Hepatic stellate cell (primary cell): ENCODE data around the gene CPE.
"Not testable (repeated sequence)": the region's sequence is repeated elsewhere in the genome, so short reads cannot be mapped to it uniquely, and the experiment has no call there.

Experiments
- DNase-seq: peaks from one replicate; pipeline ENCODE4 v3.0.0; 2011; ENCODE audit warnings: low spot score

Gene CPE

DNA sequence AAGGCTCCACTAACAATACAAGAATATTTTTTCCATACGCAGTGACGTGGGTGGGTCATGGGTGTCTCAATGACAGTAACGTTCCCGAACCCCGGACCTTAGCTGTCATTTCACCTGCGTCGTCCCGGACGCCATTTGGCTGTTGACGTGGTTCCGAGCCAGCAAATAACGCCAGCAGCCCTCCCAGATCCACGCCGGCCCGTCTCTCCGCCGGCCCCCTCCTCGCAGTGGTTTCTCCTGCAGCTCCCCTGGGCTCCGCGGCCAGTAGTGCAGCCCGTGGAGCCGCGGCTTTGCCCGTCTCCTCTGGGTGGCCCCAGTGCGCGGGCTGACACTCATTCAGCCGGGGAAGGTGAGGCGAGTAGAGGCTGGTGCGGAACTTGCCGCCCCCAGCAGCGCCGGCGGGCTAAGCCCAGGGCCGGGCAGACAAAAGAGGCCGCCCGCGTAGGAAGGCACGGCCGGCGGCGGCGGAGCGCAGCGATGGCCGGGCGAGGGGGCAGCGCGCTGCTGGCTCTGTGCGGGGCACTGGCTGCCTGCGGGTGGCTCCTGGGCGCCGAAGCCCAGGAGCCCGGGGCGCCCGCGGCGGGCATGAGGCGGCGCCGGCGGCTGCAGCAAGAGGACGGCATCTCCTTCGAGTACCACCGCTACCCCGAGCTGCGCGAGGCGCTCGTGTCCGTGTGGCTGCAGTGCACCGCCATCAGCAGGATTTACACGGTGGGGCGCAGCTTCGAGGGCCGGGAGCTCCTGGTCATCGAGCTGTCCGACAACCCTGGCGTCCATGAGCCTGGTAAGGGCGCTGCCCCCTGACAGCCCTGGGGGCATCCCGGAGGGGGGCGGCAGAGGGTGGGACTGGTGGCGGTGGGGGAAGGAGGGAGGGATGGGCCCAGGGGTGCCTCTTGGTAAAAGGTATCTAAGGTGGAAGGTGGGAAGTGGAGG is at the start of gene CPE:
CPE (plus strand) TSS at position 264 of the 933 bp plus-strand sequence; CDS start at position 478, 214 bp downstream.
- peak; percentile 85 for DNase-seq

DNA sequence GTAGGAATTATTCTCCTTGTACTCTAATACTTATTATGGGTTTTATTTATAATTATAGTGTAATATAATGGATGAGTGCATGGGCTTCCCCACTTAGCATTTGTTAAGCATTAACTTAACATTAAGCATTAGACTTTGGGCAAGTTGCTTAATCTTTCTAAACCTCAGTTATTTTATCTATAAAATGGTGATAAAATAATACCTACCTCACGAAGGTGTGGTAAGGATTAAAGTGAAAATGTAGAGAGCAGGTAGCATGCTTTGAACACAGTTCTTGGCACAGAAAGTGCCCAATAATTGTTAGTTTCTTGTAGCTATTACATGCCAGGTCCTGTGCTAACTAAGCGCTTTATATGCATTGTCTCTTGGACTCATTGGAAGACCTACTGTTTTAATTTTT is 48.7 kb upstream of the CPE start:
- DNase-seq = no peak

DNA sequence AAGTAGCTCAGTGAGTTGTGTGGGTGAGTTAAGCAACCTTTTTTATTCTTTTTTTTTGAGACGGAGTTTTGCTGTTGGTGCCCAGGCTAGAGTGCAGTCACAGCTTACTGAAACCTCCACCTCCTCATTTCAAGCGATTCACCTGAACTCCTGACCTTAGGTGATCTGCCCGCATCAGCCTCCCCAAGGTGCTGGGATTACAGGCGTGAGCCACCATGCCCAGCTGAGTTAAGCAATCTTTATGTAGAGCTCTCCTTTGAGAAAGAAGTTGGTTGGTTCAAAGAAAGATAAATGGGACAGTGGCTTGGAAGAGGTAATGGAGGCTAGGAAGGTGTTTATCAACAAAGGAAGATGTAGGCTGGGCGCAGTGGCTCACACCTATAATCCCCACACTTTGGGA is 48.1 kb upstream of the CPE start:
- DNase-seq = no peak

DNA sequence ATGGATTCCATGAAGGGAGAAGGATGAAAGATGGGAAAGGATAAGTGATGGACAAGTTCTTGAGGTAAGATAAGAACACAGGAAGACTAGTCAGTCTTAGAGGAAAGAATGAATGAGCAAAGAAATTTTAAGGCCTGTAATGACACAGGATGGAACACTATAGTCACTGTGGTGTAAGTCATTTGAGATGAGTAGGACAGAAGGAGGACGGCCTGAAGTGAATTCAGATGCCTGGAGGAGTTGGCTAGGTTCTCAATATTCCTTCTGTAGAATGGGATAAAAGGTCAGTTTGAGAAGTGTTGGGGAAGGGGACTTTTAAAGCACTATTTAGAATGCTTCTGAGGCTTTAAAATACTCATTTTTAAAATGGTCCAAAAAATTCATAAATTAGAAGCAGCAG is 47.4 kb upstream of the CPE start:
- no peak for DNase-seq

DNA sequence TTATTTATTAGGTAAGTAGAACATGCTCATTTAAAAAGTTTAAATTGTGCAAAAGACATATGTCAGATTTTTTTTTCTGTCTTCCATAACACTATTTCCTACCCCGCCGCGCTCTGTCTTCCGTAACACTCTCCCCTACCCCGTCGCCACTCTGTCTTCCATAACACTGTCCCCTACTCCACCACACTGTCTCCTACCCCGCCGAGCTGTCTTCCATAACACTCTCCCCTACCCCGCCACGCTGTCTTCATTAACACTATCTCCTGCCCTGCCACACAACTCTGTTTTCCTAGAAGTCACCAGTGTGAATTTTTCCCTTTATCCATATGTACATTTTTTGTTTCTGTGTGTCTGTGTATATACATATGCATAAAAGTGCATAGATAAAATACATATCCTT is 47.0 kb upstream of the CPE start:
- DNase-seq = no peak

DNA sequence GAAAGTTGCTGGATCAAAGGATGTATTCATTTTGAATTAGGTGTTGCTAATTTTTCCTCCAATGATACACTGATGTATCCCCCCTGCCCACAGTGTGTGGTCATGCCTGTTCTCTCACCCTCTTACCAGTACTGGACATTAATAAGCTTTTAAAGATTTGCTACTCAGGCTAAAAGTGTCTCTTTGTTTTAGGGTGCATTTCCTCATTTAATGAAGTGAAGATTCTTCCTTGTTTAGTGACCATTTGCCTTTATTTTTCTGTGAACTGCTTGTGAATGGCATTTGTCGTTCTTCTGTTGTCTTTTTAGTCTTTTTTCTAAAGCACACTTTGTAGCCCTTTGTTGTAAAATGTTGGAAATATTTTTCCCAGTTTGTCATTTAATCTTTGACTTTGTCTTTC is 46.3 kb upstream of the CPE start:
- DNase-seq = no peak

DNA sequence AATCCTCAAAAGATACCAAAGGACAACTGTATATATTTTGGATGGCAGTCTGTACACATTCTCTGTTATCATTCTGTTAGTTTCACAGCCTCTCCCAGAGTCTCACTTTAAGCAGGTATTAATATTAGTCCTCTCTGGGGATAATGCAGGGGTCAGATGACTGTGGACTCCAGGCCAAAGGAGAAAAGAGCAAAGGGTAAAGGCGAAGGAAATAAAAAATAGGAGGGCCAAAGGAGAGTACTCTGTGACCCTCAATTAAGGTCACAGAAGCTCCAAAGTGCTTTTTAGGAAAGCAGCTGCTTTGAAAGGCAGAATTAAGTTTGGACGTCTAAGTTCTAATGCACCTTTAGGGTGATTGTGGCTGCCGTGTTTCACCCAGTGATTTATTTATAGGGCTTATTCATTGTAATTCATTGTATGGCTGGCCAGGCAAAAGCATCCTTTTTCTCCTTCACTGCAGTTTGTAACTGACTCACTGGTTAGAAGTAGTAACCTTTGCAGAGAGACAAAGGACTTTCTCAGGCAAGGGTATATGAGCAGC is 43.6 kb upstream of the CPE start:
- DNase-seq = no peak

DNA sequence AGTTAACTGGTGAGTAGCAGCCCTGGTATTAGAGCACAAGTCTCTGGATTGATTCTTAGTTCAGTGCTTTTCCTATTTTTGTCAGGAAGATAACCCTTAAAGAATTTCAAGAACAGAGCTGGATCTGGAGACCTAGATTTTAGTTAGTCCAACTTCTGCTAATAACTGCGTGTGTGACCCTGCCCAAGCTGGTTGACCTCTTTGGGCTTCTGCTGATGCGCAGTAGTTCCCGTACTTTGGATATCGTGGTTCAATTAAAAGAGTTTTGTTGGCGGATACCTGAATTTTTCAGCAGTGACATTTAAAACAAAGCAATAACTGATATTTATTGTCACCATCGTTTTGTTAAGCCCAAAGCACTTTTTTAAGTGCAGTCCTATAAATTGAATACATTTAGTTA is 42.1 kb upstream of the CPE start:
- no peak for DNase-seq

DNA sequence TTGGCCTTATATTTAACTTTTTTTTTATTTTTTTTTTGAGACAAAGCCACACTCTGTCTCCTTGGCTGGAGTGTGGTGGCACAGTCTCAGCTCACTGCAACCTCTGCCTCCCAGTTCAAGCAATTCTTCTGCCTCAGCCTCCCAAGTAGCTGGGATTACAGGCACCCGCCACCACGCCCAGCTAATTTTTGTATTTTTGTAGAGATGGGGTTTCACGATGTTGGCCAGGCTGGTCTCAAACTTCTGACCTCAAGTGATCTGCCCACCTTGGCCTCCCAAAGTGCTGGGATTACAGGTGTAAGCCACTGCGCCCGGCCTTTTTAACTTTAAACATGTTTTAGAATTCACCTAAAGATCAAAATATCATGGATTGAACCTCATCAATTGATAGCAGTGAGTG is 36.5 kb upstream of the CPE start:
- not testable (repeated sequence) for DNase-seq

DNA sequence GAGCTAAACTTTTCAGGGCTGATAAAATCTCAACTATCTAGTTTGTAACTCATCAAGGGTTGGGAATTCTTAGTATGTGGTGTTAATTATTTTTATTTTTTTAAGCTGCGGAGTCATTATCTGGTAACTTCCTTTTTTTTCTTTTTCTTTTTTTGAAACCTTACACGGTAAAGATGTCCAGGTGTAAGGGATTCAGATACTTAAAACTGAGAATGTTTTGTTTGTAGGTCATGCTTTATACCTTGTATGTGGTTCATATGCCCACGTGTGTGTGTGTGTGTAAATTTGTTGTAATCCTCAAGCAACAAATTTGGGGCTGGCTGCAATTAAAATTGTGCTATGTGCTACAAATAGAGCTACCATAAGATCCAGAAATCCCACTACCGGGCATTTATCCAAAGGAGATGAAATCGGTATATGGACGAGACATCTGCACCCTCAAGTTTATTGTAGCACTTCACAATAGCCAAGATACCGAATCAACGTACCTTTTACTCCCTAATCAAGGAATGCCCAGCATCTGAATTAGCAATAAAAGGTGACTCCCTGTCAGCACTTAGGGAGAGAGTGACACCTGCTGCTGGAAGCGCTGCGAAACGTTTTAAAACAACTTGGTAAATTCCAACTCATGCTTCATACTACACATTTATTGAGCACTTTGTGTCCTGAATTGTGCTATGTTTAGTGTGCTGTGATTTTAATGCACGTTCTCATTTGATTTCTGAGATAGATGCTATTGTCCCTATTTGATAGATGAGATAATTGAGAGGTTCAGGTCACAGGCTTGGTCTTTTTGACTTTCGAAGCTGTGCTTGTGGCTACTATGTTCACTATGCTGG is 35.2 kb upstream of the CPE start:
- no peak for DNase-seq

DNA sequence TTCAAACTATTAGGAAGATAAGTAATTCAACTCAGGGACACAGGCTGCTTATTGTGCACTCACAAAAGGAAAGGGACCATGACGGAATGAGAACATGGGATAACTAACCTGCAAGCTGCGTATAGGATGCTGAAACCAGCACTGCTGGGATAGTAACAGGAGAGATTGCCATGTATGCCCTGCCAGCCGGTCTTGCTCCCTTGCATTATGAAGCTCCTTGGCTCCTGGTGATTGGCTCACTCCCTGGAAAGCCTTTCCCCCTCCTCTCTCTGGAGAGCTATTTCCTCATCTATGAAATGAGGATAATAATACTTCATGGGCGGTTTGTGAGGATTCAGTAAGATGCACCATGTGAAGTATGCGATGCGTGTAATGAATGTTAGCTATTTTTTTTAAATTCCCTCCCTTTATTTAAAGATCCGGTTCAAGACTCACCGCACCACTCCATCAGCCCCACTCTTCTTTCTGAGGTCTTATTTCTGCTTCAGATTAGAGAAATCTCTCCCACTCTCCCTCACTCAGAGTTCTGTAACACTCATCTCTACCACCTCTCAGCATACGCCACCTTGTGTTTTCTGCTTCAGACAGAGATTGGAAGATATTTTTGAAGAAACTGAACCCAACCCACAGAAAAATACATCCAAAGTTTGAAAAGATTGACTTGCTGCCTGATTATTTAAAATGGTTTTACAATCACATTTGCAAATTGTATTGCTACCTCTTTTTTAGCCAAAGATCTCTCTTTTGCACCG is 33.0 kb upstream of the CPE start:
- DNase-seq = no peak

DNA sequence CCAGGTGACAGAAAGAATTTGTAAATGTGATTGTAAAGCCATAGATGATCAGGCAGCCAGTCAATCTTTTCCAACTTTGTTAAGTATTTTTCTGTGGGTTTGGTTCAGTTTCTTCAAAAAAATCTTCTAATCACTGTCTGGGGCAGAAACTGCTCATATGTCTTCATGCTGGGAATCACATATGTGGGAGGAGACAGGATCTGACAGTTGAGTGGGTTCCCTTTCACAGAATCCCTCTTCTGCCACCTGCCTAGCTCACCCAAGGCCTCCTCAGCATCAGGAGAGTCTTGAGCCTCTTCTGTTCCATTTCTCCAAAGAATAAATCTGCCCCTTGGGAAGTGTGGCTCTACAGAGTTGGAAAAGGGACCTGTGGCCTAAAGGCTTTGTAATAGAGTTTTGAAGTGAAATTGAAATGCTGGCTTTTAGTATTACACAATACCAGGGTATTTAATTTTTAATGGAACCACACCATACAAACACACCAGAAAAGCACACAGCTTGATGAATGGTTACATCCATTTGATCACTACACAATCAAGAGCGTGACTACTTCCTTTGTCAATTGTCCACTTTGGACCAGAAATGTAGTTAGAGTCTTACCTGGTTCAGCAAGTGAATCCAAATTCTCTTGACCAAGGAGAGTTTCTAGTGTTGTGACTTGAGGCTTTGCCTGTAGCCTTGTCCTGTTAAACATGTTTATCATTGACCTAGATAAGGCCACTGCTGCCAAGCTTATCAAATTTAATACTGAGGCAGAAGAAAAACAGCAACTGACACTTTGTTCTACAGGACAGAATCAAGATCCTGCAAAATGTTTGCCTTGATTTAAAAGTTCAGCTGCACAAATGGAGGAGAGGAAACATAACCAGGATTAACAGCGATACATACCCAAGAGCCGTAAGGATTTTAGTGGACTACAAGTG is 30.9 kb upstream of the CPE start:
- DNase-seq = no peak

DNA sequence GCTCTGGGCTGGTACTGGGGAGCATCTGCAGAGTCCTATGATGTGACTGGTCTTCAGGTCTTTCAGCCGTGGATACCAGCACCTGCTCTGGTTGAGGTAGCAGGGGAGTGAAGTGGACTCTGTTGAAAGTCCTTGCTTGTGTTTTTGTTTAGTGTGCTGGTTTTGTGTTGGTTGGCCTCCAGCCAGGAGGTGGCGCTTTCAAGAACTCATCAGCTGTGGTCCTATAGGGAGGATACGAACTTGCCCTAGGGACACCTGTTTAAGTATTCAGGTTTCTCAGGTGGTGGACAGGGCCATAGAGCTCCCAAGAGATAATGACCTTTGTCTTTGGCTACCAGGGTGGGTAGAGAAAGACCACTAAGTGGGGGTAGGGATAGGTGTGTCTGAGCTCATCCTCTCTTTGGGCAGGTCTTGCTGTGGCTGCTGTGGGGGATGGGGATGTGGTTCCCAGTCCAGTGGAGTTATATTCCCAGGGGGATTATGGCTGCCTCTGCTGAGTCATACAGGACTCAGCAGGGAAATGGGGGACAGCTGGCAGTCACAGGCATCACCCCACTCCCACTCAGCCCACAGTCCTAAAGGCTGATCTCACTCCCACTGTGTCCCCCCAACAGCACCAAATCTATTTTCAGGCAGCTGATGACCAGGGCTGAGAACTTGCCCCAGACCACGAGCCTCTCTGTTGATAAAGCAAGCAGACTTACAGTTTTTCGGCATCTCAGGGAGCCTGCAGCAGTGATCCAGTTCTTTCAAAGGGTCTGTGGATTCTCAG is 27.3 kb upstream of the CPE start:
- no peak for DNase-seq

DNA sequence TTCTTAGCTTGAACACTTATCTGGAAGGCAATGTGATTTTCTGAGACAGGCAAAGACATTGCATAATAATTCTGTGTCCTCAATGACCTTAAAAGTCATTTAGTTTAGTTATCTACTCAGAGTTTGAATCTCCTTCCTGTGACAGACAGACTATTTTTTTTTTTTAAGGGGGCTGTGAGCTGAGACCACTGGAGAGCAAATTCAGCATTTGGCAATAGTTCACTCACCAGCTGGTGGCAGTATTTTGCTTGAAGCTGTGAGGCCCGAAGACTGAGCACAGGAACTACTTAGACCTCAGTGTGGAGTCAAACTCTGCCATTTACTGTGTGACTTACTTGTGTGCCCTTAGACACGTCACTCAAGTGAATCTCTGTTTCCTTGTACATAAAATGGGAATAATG is 22.9 kb upstream of the CPE start:
- DNase-seq = peak; percentile 4

DNA sequence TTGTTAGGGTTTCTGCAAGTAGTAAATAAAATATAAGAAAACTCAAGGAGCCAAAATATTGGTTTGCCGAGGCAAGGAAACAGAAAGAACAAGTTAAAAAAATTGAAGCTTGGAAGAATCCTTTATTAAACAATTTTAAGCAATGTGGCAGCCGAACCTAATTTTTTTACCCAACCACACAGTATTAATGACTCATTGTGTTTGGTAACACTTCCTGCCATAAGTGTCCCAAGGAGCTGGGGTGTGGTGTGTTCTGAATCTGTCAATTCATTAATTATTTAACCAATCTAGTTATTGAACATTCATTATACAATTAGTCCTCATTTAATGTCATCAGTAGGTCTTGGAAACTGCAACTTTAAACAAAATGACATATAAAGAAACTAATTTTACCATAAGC is 19.3 kb upstream of the CPE start:
- DNase-seq = no peak

DNA sequence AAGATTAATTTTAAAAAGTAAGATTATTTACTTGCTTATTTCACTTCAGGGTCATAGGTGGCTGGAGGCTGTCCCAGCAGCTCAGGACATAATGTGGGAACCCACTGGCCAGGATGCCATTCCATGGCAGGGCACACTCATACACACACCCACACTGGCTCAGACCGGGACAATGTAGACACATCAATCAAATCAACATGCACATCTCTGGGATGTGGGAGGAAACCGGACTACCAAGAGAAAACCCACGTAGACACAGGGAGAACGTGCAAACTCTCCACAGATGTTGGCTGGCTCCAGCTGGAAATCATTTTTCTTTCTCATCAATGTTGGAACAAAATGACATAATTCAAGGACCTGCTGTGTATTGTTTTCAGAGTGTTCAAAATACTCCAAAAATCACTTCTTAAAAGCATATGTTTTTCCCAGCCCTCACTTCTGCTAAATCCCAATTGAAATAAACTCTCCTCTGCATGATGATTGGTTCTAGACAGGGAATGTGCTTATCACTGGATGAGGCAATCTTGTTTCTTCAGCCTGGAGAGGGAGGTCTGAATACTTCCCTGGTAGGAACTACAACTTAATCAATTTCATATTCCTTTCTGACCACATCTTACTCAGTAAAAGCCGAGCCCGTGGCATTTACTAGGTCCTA is 18.6 kb upstream of the CPE start:
- DNase-seq = no peak

DNA sequence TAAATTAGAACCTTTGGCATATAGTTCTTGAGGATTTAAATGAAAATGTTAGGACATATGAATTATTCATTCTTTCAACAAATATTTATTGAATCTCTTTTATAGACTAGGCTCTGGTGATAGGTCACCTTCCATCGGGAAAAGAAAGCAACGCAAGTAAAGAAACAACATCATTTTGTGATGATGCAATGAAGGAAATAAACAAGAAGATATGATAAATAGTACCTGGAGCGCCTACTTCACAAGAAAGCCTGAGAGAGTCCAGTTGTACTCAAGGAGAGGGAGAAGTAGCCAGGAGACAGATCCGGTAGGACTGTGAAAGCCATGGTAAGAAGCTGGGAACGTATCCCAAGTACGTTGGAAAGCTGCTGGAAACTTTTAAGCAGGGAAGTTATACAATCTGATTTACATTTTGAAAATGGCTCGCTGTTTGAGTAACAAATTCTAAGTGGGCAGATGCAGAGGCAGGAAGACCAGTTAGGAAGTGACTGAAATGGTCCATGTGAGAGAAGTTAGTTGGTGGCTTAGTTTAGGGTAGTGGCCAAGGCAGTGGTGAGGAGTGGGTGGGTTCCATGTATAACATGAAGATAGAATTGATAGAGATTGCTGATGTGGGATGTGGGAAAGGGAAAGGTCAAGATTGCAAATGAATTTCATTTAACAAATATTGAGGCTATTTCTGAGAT is 17.7 kb upstream of the CPE start:
- DNase-seq = no peak

DNA sequence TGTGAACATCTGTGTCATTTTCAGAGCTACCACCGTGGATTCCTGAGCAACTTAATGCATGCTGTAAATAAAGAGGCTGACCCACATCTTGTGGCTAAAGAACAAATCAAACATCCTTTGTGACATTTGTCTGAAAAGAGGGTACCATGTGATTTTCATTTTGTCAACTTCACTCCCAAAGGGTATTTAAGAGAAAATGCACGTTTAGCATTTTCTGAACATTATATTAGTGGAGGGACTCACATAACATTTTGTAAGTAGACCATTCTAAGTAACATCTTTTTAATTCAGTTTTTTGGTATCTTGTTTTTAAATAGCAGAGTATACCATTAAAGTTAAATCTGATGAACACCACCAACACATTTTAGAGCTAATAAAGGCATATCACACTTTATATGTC is 17.0 kb upstream of the CPE start:
- DNase-seq = no peak

DNA sequence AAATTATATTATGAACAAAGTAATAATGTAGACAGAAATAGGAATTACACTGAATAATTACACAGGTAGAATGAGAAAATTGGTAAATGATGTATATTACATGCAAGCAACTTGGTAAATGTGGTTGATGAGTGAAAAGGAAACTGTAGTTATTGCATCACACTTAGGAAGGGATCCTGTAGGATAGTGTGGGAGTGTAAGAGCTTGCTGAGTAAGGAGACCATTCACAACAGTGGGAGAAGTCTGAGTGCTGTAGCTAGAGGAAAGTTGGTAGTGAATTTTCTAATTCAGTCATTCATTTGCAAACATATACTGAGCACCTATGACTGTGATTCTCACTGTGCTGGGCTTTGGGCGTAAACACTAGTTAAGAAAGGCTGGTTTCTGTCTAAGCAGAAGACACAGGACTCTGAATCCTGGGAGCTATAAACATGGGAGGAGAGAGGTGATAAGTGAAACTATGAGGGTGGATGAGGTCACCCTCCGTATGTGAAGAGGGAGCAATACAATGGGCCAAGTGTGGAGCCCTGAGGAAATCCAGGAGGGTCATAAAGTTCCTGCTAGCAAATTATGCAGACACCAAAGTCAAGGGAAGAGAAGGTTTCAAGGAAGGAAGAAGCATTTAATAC is 14.2 kb upstream of the CPE start:
- DNase-seq = no peak
